GM23338 (cell line): ENCODE measurements around the gene PTF1A. TPM values are rescaled to one million over a fixed set of nuclear protein-coding genes. Genes with fewer than 3 reads are reported as not detected.

Experiments used
- ATAC-seq: fragments of 200-7000 bp; cut with Tn5 transposase; 3 replicates; pipeline ENCODE4 v1.9.1; 2020
- DNase-seq: peaks from one replicate; pipeline ENCODE4 v3.0.0-alpha.2; 2015; ENCODE audit warnings: low spot score
- H2AFZ ChIP-seq: fragments of 200-600 bp; sonication (generic); 2 replicates; pipeline ENCODE4 v1.8.0; 2016; ENCODE audit warnings: antibody characterized with exemption, mild to moderate bottlenecking, moderate library complexity
- H3F3A ChIP-seq: fragments of 200-600 bp; sonication (generic); replicated peaks from 2 replicates; pipeline ENCODE4 v1.8.0; 2017; ENCODE audit warnings: antibody characterized with exemption, mixed run types, low read depth
- H3K27ac ChIP-seq: fragments of 200-600 bp; sonication (generic); 2 replicates; pipeline ENCODE4 v1.6.1; 2016; ENCODE audit warnings: low read depth
- H3K27me3 ChIP-seq: fragments of 200-600 bp; sonication (generic); 2 replicates; pipeline ENCODE4 v1.8.0; 2016; ENCODE audit warnings: mild to moderate bottlenecking, mixed run types, moderate library complexity; ENCODE audit not compliant: insufficient read depth
- H3K36me3 ChIP-seq: fragments of 200-600 bp; sonication (generic); 2 replicates; pipeline ENCODE4 v1.8.0; 2016; ENCODE audit warnings: mild to moderate bottlenecking; ENCODE audit not compliant: insufficient read depth
- H3K4me1 ChIP-seq: fragments of 200-600 bp; sonication (generic); 2 replicates; pipeline ENCODE4 v1.8.0; 2016; ENCODE audit warnings: mild to moderate bottlenecking, moderate library complexity; ENCODE audit not compliant: insufficient read depth
- H3K4me2 ChIP-seq: fragments of 200-600 bp; sonication (generic); 2 replicates; pipeline ENCODE4 v1.7.1; 2017; ENCODE audit warnings: mixed run types
- H3K4me3 ChIP-seq: fragments of 200-600 bp; sonication (generic); 2 replicates; pipeline ENCODE4 v1.6.1; 2016; ENCODE audit warnings: mixed run types
- H3K79me2 ChIP-seq: fragments of 200-600 bp; sonication (generic); replicated peaks from 2 replicates; pipeline ENCODE4 v1.8.0; 2017; ENCODE audit warnings: mild to moderate bottlenecking; ENCODE audit not compliant: insufficient read depth
- H3K9me2 ChIP-seq: fragments of 200-600 bp; sonication (generic); 2 replicates; pipeline ENCODE4 v1.8.0; 2017; ENCODE audit not compliant: insufficient read depth
- H4K20me1 ChIP-seq: fragments of 200-600 bp; sonication (generic); replicated peaks from 2 replicates; pipeline ENCODE4 v1.8.0; 2017; ENCODE audit warnings: mild to moderate bottlenecking; ENCODE audit not compliant: insufficient read depth
- H3K27ac Mint-ChIP-seq: 2 replicates; pipeline ENCODE4 v1.8.0; 2020; ENCODE audit warnings: inconsistent platforms, mild to moderate bottlenecking, moderate library complexity, mixed read lengths
- H3K27me3 Mint-ChIP-seq: 3 replicates; pipeline ENCODE4 v1.8.0; 2022; ENCODE audit warnings: low read depth, mild to moderate bottlenecking, moderate library complexity, mixed read lengths, inconsistent platforms; ENCODE audit not compliant: insufficient read depth, poor library complexity
- H3K36me3 Mint-ChIP-seq: 3 replicates; pipeline ENCODE4 v1.8.0; 2021; ENCODE audit warnings: low read depth, mild to moderate bottlenecking, inconsistent platforms, moderate library complexity, mixed read lengths
- H3K4me1 Mint-ChIP-seq: 3 replicates; pipeline ENCODE4 v1.8.0; 2020; ENCODE audit warnings: mild to moderate bottlenecking, inconsistent platforms, mixed read lengths
- H3K4me3 Mint-ChIP-seq: 3 replicates; pipeline ENCODE4 v1.8.0; 2021; ENCODE audit warnings: moderate library complexity, mild to moderate bottlenecking, inconsistent platforms, mixed read lengths
- H3K9me3 Mint-ChIP-seq: 3 replicates; pipeline ENCODE4 v1.8.0; 2020; ENCODE audit warnings: moderate library complexity, mild to moderate bottlenecking, inconsistent platforms, mixed read lengths
- CREB1 ChIP-seq: fragments of 250-450 bp; sonication (Bioruptor Pico); IDR thresholded peaks from 2 replicates; pipeline ENCODE4 v1.5.0; 2020; ENCODE audit warnings: low read depth, mild to moderate bottlenecking, moderate library complexity
- EZH2 ChIP-seq: fragments of 200-600 bp; sonication (generic); IDR thresholded peaks from one replicate; pipeline ENCODE4 v1.8.0; 2017; ENCODE audit warnings: antibody characterized with exemption, mild to moderate bottlenecking, low read depth; ENCODE audit not compliant: unreplicated experiment
- EZH2phosphoT487 ChIP-seq: fragments of 200-600 bp; sonication (generic); IDR thresholded peaks from one replicate; pipeline ENCODE4 v1.8.1; 2018; ENCODE audit warnings: antibody characterized with exemption; ENCODE audit not compliant: unreplicated experiment
- JUNB ChIP-seq: IDR thresholded peaks from one replicate; pipeline ENCODE4 v1.6.1; 2016; ENCODE audit warnings: antibody characterized with exemption; ENCODE audit not compliant: unreplicated experiment
- POLR2AphosphoS5 ChIP-seq: IDR thresholded peaks from 2 replicates; pipeline ENCODE4 v1.6.1; 2016; ENCODE audit warnings: antibody characterized with exemption, low read depth
- polyA plus RNA-seq: library from polyadenylated mRNA; unstranded; fragments of >200 nt; fragmentation: Nextera tagmentation; extraction: Ambion mirVana; gene quantifications from 2 replicates; pipeline ENCODE4 v1.2.1, GENCODE V29; 2016
- total RNA-seq: library from RNA; depleted of rRNA; stranded (reverse); fragments of >200 nt; shearing (Covaris generic); gene quantifications from 2 replicates; pipeline ENCODE4 v1.2.3, GENCODE V29; 2014
- TF ChIP-seq, protein P1 (sequence below): IDR thresholded peaks from one replicate; pipeline ENCODE4 v1.6.1; 2018; ENCODE audit warnings: antibody characterized with exemption; ENCODE audit not compliant: unreplicated experiment
- TF ChIP-seq, protein P2 (sequence below), 2 experiments: fragments of 200-600 bp in 1 of 2; sonication (generic) in 1 of 2; conservative IDR thresholded peaks; 2 replicates each; pipeline versions ENCODE4 v1.5.1 to v1.6.1; 2016 to 2017; ENCODE audit warnings: antibody characterized with exemption in 2 of 2, low read depth in 2 of 2, mild to moderate bottlenecking in 2 of 2, moderate library complexity in 1 of 2

PTF1A gene
- total and polyA plus RNA-seq, 2 experiments from 2014 or later = not detected

GRCh38 chr10:23194966-23195845, 3.1 kb downstream of the PTF1A start:
- Mint-ChIP-seq H3K9me3 (peaks cover 6% of the 10 kb centered on the region; the same call in 2 of the 3 replicates), H3K36me3 (peaks cover 3% of the 10 kb centered on the region; the same call in 1 of the 3 replicates), H3K4me3 (peak overlapping the region; percentile 47), H3K4me1 (peaks cover 42% of the 10 kb centered on the region), H3K27me3 (peaks cover 94% of the 10 kb centered on the region), H3K27ac (no peak overlapping the region)
- H3K27me3 ChIP-seq = peaks cover 100% of the 10 kb centered on the region
- H3K79me2 ChIP-seq = no peaks in the 10 kb centered on the region
- H3K4me2 ChIP-seq = peak overlapping the region; percentile 78
- H3K4me1 ChIP-seq = peaks cover 61% of the 10 kb centered on the region
- H2AFZ ChIP-seq = no peak overlapping the region
- H4K20me1 ChIP-seq = peaks cover 40% of the 10 kb centered on the region
- no peak for TF ChIP-seq JUNB
- peak; percentile 28; the same call in 1 of the 2 replicates for TF ChIP-seq CREB1 (CRISPR knock-in tag)
- TF ChIP-seq, protein P1, sequence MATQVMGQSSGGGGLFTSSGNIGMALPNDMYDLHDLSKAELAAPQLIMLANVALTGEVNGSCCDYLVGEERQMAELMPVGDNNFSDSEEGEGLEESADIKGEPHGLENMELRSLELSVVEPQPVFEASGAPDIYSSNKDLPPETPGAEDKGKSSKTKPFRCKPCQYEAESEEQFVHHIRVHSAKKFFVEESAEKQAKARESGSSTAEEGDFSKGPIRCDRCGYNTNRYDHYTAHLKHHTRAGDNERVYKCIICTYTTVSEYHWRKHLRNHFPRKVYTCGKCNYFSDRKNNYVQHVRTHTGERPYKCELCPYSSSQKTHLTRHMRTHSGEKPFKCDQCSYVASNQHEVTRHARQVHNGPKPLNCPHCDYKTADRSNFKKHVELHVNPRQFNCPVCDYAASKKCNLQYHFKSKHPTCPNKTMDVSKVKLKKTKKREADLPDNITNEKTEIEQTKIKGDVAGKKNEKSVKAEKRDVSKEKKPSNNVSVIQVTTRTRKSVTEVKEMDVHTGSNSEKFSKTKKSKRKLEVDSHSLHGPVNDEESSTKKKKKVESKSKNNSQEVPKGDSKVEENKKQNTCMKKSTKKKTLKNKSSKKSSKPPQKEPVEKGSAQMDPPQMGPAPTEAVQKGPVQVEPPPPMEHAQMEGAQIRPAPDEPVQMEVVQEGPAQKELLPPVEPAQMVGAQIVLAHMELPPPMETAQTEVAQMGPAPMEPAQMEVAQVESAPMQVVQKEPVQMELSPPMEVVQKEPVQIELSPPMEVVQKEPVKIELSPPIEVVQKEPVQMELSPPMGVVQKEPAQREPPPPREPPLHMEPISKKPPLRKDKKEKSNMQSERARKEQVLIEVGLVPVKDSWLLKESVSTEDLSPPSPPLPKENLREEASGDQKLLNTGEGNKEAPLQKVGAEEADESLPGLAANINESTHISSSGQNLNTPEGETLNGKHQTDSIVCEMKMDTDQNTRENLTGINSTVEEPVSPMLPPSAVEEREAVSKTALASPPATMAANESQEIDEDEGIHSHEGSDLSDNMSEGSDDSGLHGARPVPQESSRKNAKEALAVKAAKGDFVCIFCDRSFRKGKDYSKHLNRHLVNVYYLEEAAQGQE = no peak
- no peak for TF ChIP-seq POLR2AphosphoS5
- TF ChIP-seq EZH2phosphoT487 = peak; percentile 96
- peak; percentile 99 for TF ChIP-seq EZH2
- no peaks in the 10 kb centered on the region for H3K9me2 ChIP-seq
- ATAC-seq (peak; percentile 9), DNase-seq (peak; percentile 62)
- no peaks in the 10 kb centered on the region for H3K36me3 ChIP-seq
- peak overlapping the region; percentile 43; the same call in 1 of the 2 replicates for H3K4me3 ChIP-seq
- no peak overlapping the region for H3K27ac ChIP-seq
- H3F3A ChIP-seq = peaks cover 37% of the 10 kb centered on the region

DNA sequence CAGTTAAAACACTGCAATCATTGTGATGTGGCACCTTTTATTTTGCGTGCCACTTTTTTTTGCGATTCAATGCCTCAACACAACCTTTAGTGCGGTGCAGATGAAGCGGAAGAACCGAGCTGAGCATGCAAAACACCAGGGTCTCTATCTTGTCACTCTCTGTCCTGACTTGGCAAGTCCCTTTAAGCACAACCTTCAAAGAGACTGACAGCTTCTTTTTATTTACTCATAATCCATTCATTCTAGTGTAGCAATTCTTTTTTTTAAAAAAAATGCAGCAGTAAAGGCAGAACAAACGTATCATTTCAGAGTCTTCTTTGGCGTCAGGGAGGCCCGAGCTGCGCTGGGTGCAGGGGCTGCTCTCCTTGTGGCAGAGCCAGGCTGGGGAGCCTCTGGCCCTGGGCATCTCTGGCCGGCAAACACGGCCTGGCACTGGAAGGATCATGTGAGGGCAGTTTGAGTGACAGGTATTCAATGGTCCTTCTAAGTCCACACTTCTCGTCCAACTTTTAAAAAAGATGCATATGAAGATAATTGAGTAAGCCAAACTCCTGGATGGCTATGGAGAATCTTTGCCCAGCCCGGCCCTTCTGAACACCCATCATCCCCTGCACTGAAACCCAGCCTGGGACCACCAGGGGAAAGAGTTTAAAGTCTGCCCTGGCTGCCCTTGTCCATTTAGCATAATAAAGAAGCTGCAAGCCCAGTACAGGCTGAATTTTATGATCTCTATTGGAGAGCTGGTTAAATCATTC, 3.9 kb downstream of the PTF1A start:
- DNase-seq = no peak
- H3K4me3 Mint-ChIP-seq = peak overlapping the region; percentile 47; the same call in 2 of the 3 replicates
- TF ChIP-seq, protein P2, sequence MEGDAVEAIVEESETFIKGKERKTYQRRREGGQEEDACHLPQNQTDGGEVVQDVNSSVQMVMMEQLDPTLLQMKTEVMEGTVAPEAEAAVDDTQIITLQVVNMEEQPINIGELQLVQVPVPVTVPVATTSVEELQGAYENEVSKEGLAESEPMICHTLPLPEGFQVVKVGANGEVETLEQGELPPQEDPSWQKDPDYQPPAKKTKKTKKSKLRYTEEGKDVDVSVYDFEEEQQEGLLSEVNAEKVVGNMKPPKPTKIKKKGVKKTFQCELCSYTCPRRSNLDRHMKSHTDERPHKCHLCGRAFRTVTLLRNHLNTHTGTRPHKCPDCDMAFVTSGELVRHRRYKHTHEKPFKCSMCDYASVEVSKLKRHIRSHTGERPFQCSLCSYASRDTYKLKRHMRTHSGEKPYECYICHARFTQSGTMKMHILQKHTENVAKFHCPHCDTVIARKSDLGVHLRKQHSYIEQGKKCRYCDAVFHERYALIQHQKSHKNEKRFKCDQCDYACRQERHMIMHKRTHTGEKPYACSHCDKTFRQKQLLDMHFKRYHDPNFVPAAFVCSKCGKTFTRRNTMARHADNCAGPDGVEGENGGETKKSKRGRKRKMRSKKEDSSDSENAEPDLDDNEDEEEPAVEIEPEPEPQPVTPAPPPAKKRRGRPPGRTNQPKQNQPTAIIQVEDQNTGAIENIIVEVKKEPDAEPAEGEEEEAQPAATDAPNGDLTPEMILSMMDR (conservative IDR thresholded peaks at IDR 0.05; ENCODE audit: low read depth in 2 of 2) = no peak
- peak; percentile 10 for TF ChIP-seq EZH2
- peaks cover 42% of the 10 kb centered on the region for H3K4me1 Mint-ChIP-seq
- Histone ChIP-seq H3K36me3 (no peaks in the 10 kb centered on the region), H3K9me2 (no peaks in the 10 kb centered on the region), H4K20me1 (peaks cover 36% of the 10 kb centered on the region), H3K27ac (no peak overlapping the region), H3F3A (peaks cover 30% of the 10 kb centered on the region), H3K27me3 (peaks cover 100% of the 10 kb centered on the region), H3K79me2 (no peaks in the 10 kb centered on the region), H2AFZ (no peak overlapping the region), H3K4me2 (peak overlapping the region; percentile 78; the same call in 1 of the 2 replicates), H3K4me1 (peaks cover 61% of the 10 kb centered on the region), H3K4me3 (no peak overlapping the region)
- peaks cover 6% of the 10 kb centered on the region; the same call in 2 of the 3 replicates for H3K9me3 Mint-ChIP-seq
- ATAC-seq = no peak
- H3K27me3 Mint-ChIP-seq = peaks cover 94% of the 10 kb centered on the region
- H3K36me3 Mint-ChIP-seq = peaks cover 3% of the 10 kb centered on the region; the same call in 1 of the 3 replicates
- no peak overlapping the region for H3K27ac Mint-ChIP-seq
